Endothelial cell of umbilical vein (primary cell): ENCODE data around the gene IGFBP6. TPM values are rescaled to one million over a fixed set of nuclear protein-coding genes. Genes with fewer than 3 reads are reported as not detected.
A peak's percentile ranks its signal among the peaks of the same experiment; 100 is the strongest.

Experiments used
- BruUV-seq: library from RNA; stranded (reverse); fragments of 400-500 nt; replicated peaks from 2 replicates; lab custom pipeline; 2021; lab: Mats Ljungman, UMichigan
- CTCF ChIA-PET: fragments of 300-600, 350-600 bp; sonication (Branson Sonifier 250); formaldehyde crosslinking; loops from one replicate; lab custom pipeline; 2021; ENCODE audit warnings: antibody characterized with exemption, inconsistent platforms; lab: Charles Lee
- POLR2A ChIA-PET: fragments of 300-600, 350-600 bp; sonication (Branson Sonifier 250); formaldehyde crosslinking; loops from one replicate; lab custom pipeline; 2021; ENCODE audit warnings: antibody characterized with exemption, inconsistent platforms; lab: Charles Lee
- DNase-seq: peaks from one replicate; pipeline ENCODE4 v3.0.0-alpha.2; 2011; ENCODE audit warnings: low read depth, low spot score
- FAIRE-seq: peaks from 2 replicates; lab custom pipeline; 2011; peaks lifted over from hg19 to GRCh38; lab: Jason Lieb, UNC
- H2AFZ ChIP-seq: 2 replicates; pipeline ENCODE4 v1.6.0; 2012; ENCODE audit warnings: low read depth, low read length, control low read depth, inconsistent platforms
- H3K27ac ChIP-seq: 2 replicates; pipeline ENCODE4 v1.5.1; 2011; ENCODE audit warnings: low read depth, mild to moderate bottlenecking, control low read depth, low read length, moderate library complexity; ENCODE audit not compliant: insufficient read depth
- H3K27me3 ChIP-seq, 2 experiments: 2 replicates each; pipeline versions ENCODE4 v1.6.0 to v1.6.1; 2011; ENCODE audit warnings: low read length in 2 of 2, mixed read lengths in 1 of 2; ENCODE audit not compliant: control insufficient read depth in 2 of 2, insufficient read depth in 2 of 2
- H3K36me3 ChIP-seq, 2 experiments: 2 replicates in 1 of 2; 3 replicates in 1 of 2; pipeline ENCODE4 v1.5.1; 2011; ENCODE audit warnings: low read length in 2 of 2, mild to moderate bottlenecking in 1 of 2, moderate library complexity in 1 of 2; ENCODE audit not compliant: control insufficient read depth in 2 of 2, insufficient read depth in 2 of 2; ENCODE audit errors: extremely low read depth in 1 of 2
- H3K4me1 ChIP-seq: 3 replicates; pipeline ENCODE4 v1.5.1; 2011; ENCODE audit warnings: mild to moderate bottlenecking, low read length; ENCODE audit not compliant: control insufficient read depth, insufficient read depth; ENCODE audit errors: extremely low read depth
- H3K4me2 ChIP-seq: 2 replicates; pipeline ENCODE4 v1.6.1; 2011; ENCODE audit warnings: low read length, control low read depth, mixed read lengths; ENCODE audit not compliant: insufficient read depth
- H3K4me3 ChIP-seq, 3 experiments: fragments of 200-600 bp in 1 of 3; sonication (generic), shearing (Covaris generic) in 1 of 3; replicated peaks in 1 of 3; 2 replicates each; pipeline ENCODE4 v1.5.1; 2011 to 2016; ENCODE audit warnings: control low read depth in 3 of 3, low read length in 3 of 3, mild to moderate bottlenecking in 2 of 3, inconsistent platforms in 1 of 3, low read depth in 1 of 3, moderate library complexity in 1 of 3; ENCODE audit not compliant: insufficient read depth in 1 of 3
- H3K79me2 ChIP-seq: 2 replicates; pipeline ENCODE4 v1.6.0; 2012; ENCODE audit warnings: low read length, inconsistent platforms; ENCODE audit not compliant: control insufficient read depth, insufficient read depth
- H3K9ac ChIP-seq: replicated peaks from 2 replicates; pipeline ENCODE3; 2011; ENCODE audit warnings: low read length, control low read depth; ENCODE audit not compliant: insufficient read depth; ENCODE audit errors: extremely low read depth
- H3K9me1 ChIP-seq: replicated peaks from 3 replicates; pipeline ENCODE4 v1.6.0; 2011; ENCODE audit warnings: mild to moderate bottlenecking, low read length; ENCODE audit not compliant: control insufficient read depth, insufficient read depth; ENCODE audit errors: extremely low read depth
- H3K9me3 ChIP-seq: replicated peaks from 2 replicates; pipeline ENCODE4 v1.5.1; 2012; ENCODE audit warnings: low read length, inconsistent platforms; ENCODE audit not compliant: control insufficient read depth, insufficient read depth
- H4K20me1 ChIP-seq: replicated peaks from 2 replicates; pipeline ENCODE3; 2011; ENCODE audit warnings: mild to moderate bottlenecking, low read length; ENCODE audit not compliant: control insufficient read depth, insufficient read depth; ENCODE audit errors: extremely low read depth
- FOS ChIP-seq: IDR thresholded peaks from 2 replicates; pipeline ENCODE4 v1.6.1; 2011; ENCODE audit warnings: mild to moderate bottlenecking, low read length, moderate library complexity, borderline replicate concordance; ENCODE audit not compliant: insufficient read depth
- GATA2 ChIP-seq: IDR thresholded peaks from 2 replicates; pipeline ENCODE4 v1.7.0; 2011; ENCODE audit warnings: low read depth, mild to moderate bottlenecking, moderate library complexity, mixed read lengths, low read length; ENCODE audit not compliant: insufficient read length, insufficient read depth
- POLR2A ChIP-seq: IDR thresholded peaks from 2 replicates; pipeline ENCODE4 v1.6.1; 2012; ENCODE audit warnings: low read depth, mild to moderate bottlenecking, control low read depth, low read length
- POLR2AphosphoS5 ChIP-seq: IDR thresholded peaks from 2 replicates; pipeline ENCODE4 v1.6.1; 2012; ENCODE audit warnings: low read depth, mild to moderate bottlenecking, control low read depth, low read length, moderate library complexity; ENCODE audit not compliant: insufficient read depth
- dilution Hi-C: fragments of 300-500 bp; cut with MboI; formaldehyde crosslinking; loops from one replicate; pipeline ENCODE4 v1.15.0; 2019; ENCODE audit warnings: low sequenced_read_pairs; ENCODE audit not compliant: extremely low pct_ligation_motif_present
- intact Hi-C: fragments of 100-400 bp; cut with micrococcal nuclease; formaldehyde crosslinking; loops from one replicate; pipeline ENCODE4 v1.10.0; 2022
- polyA plus RNA-seq, 4 experiments: library from polyadenylated mRNA; depleted of rRNA in 3 of 4; stranded (reverse) in 3 of 4; unstranded in 1 of 4; fragments of >200 nt; gene quantifications; 2 replicates each; pipeline versions ENCODE4 v1.2.1 to v1.2.3, GENCODE V29; 2011 to 2012; ENCODE audit warnings: missing spikeins in 1 of 4
- total RNA-seq: library from RNA; stranded (reverse); gene quantifications from 2 replicates; pipeline ENCODE4 v1.2.3, GENCODE V29; 2021

Gene IGFBP6
- total and polyA plus RNA-seq, 2 donors (not counting 3 experiments of a cell fraction or from before 2014, with no cell fraction given) = 14.1 to 18.2 TPM

GRCh38 chr12:53051881-53052412, 45.5 kb upstream of the IGFBP6 start:
- CTCF ChIA-PET = interaction anchor here (1.1 to 5.2 kb wide), 4 partner anchors 10 to 48 kb away, joined by 5 to 79 read pairs (median 11); no protein-coding TSS in a partner anchor

GRCh38 chr12:53052419-53053217, 44.8 kb upstream of the IGFBP6 start:
- Histone ChIP-seq H3K9me3 (no peaks in the 10 kb centered on the region), H3K27ac (no peak overlapping the region), H3K79me2 (peaks cover 15% of the 10 kb centered on the region), H3K4me2 (no peak overlapping the region), H3K27me3 (no peaks in the 10 kb centered on the region), H3K4me3 (no peak overlapping the region), H4K20me1 (no peaks in the 10 kb centered on the region), H3K36me3 (peaks cover 0 to 16% of the 10 kb centered on the region in 2 experiments), H3K9me1 (no peaks in the 10 kb centered on the region), H3K9ac (no peak overlapping the region), H3K4me1 (peaks cover 58% of the 10 kb centered on the region), H2AFZ (no peak overlapping the region)
- peak; percentile 75 for DNase-seq
- CTCF ChIA-PET = interaction anchor here (0.8 to 5.2 kb wide), 9 partner anchors 9 to 269 kb away, joined by 3 to 79 read pairs (median 5); partner anchors contain the start of gene AAAS
- BruUV-seq = no TSS peak
- POLR2A ChIA-PET = interaction anchor here (1.5 kb wide), 1 partner anchor 14 kb away, joined by 4 read pairs; no protein-coding TSS in a partner anchor
- dilution Hi-C loops = no loop called here
- TF ChIP-seq GATA2 = no peak
- peak; percentile 47 for TF ChIP-seq POLR2AphosphoS5
- intact Hi-C loops = loop anchor here (5.0 kb wide), 1 partner anchor 45 kb away; the partner anchor contains the start of gene IGFBP6
- FAIRE-seq = peak; percentile 94

More at GRCh38 chr12:53051881-53052412, 45.5 kb upstream of the IGFBP6 start:
- H3K36me3 ChIP-seq = peaks cover 0 to 9% of the 10 kb centered on the region in 2 experiments
- FAIRE-seq (peak; percentile 15), DNase-seq (no peak)
- BruUV-seq = no TSS peak
- H3K27me3 ChIP-seq = no peaks in the 10 kb centered on the region
- no peaks in the 10 kb centered on the region for H3K9me3 ChIP-seq
- H4K20me1 ChIP-seq = no peaks in the 10 kb centered on the region
- no peak for TF ChIP-seq FOS
- TF ChIP-seq POLR2A = peak; percentile 23
- no peak overlapping the region for H3K9ac ChIP-seq
- H3K4me1 ChIP-seq = peaks cover 60% of the 10 kb centered on the region
- intact Hi-C loops (loop anchor here (5.0 kb wide), 1 partner anchor 45 kb away; the partner anchor contains the start of gene IGFBP6), dilution Hi-C loops (no loop called here)
- peak overlapping the region in 2 of 3 experiments; percentile 68 to 78 for H3K4me3 ChIP-seq
- peak overlapping the region; percentile 85 for H3K4me2 ChIP-seq
- H2AFZ ChIP-seq = no peak overlapping the region
- peaks cover 15% of the 10 kb centered on the region for H3K79me2 ChIP-seq
- H3K27ac ChIP-seq = no peak overlapping the region
- no peaks in the 10 kb centered on the region for H3K9me1 ChIP-seq
- POLR2A ChIA-PET = interaction anchor here (1.5 kb wide), 1 partner anchor 14 kb away, joined by 4 read pairs; no protein-coding TSS in a partner anchor
